HepG2 (cell line): ENCODE results near the gene PLD2. TPM values are rescaled to one million over a fixed set of nuclear protein-coding genes. Genes with fewer than 3 reads are reported as not detected.

ENCODE experiments used
- CCAR2 ChIP-seq: fragments of 200-400 bp; formaldehyde crosslinking; optimal IDR thresholded peaks from 2 replicates; pipeline ENCODE3; 2018; ENCODE audit warnings: low read depth, mild to moderate bottlenecking, low read length, moderate library complexity
- EED ChIP-seq: sonication (generic); formaldehyde crosslinking; IDR thresholded peaks from 2 replicates; pipeline ENCODE4 v1.5.0; 2020; ENCODE audit warnings: mild to moderate bottlenecking, missing genetic modification reagents
- HMGA1 ChIP-seq: sonication (generic); formaldehyde crosslinking; conservative IDR thresholded peaks from 2 replicates; pipeline ENCODE4 v1.4.0; 2020; ENCODE audit warnings: missing genetic modification reagents
- HNRNPK ChIP-seq: fragments of 200-400 bp; formaldehyde crosslinking; IDR thresholded peaks from 2 replicates; pipeline ENCODE4 v1.6.1; 2018; ENCODE audit warnings: low read length, low read depth, moderate library complexity, mild to moderate bottlenecking; ENCODE audit not compliant: poor library complexity, severe bottlenecking
- ISL2 ChIP-seq: sonication (generic); formaldehyde crosslinking; IDR thresholded peaks from 2 replicates; pipeline ENCODE4 v1.5.0; 2020; ENCODE audit warnings: missing genetic modification reagents
- KLF12 ChIP-seq: sonication (generic); formaldehyde crosslinking; IDR thresholded peaks from 2 replicates; pipeline ENCODE4 v1.4.0; 2020; ENCODE audit warnings: missing genetic modification reagents, borderline replicate concordance
- MEF2D ChIP-seq: sonication (generic); formaldehyde crosslinking; IDR thresholded peaks from 2 replicates; pipeline ENCODE4 v1.5.1; 2020; ENCODE audit warnings: mild to moderate bottlenecking, missing genetic modification reagents
- NFE2L1 ChIP-seq: sonication (generic); formaldehyde crosslinking; IDR thresholded peaks from 2 replicates; pipeline ENCODE4 v1.4.0; 2020; ENCODE audit warnings: missing genetic modification reagents, mild to moderate bottlenecking, borderline replicate concordance
- NFKB2 ChIP-seq: sonication (generic); formaldehyde crosslinking; IDR thresholded peaks from 2 replicates; pipeline ENCODE4 v1.4.0; 2020; ENCODE audit warnings: missing genetic modification reagents, borderline replicate concordance
- NFKBIZ ChIP-seq: IDR thresholded peaks from 2 replicates; pipeline ENCODE4 v1.6.1; 2018; ENCODE audit warnings: missing genetic modification reagents, missing compliant biosample characterization
- NFRKB ChIP-seq: fragments of 450-650 bp; IDR thresholded peaks from 2 replicates; pipeline ENCODE4 v1.6.1; 2017
- ZNF331 ChIP-seq: sonication (generic); formaldehyde crosslinking; IDR thresholded peaks from 2 replicates; pipeline ENCODE4 v1.4.0; 2020; ENCODE audit warnings: missing genetic modification reagents
- ZNF383 ChIP-seq: sonication (generic); formaldehyde crosslinking; IDR thresholded peaks from 2 replicates; pipeline ENCODE4 v1.4.0; 2020; ENCODE audit warnings: missing genetic modification reagents, mild to moderate bottlenecking, borderline replicate concordance
- ZNF44 ChIP-seq: sonication (generic); formaldehyde crosslinking; IDR thresholded peaks from 2 replicates; pipeline ENCODE4 v1.5.1; 2020; ENCODE audit warnings: mild to moderate bottlenecking, missing genetic modification reagents
- ZNF670 ChIP-seq: sonication (generic); formaldehyde crosslinking; IDR thresholded peaks from 2 replicates; pipeline ENCODE4 v1.8.0; 2022; ENCODE audit warnings: mild to moderate bottlenecking, missing genetic modification reagents, borderline replicate concordance
- ZNF792 ChIP-seq: IDR thresholded peaks from 2 replicates; pipeline ENCODE4 v1.6.1; 2016
- polyA plus RNA-seq, 8 experiments: library from polyadenylated mRNA; depleted of rRNA in 3 of 8; stranded (reverse) in 7 of 8; unstranded in 1 of 8; fragments of >200 nt; fragmentation: Illumina TruSeq in 4 of 8; extraction: Trizol in 4 of 8; gene quantifications; 2 replicates each; pipeline versions ENCODE4 v1.2.1 to v1.2.3, GENCODE V29; 2011 to 2016; ENCODE audit warnings: low read depth in 4 of 8, missing spikeins in 1 of 8, mixed read lengths in 1 of 8; ENCODE audit not compliant: insufficient read depth in 1 of 8
- total RNA-seq, 5 experiments: library from RNA; depleted of rRNA; stranded (reverse); fragments of >200 nt; fragmentation: Illumina TruSeq; extraction: Trizol; gene quantifications; 2 replicates each; pipeline ENCODE4 v1.2.3, GENCODE V29; 2016; ENCODE audit warnings: low read depth in 1 of 5
- TF ChIP-seq, protein P1 (sequence below): IDR thresholded peaks from 2 replicates; pipeline ENCODE4 v1.6.1; 2016; ENCODE audit warnings: mild to moderate bottlenecking
- TF ChIP-seq, protein P2 (sequence below): sonication (generic); formaldehyde crosslinking; IDR thresholded peaks from 2 replicates; pipeline ENCODE4 v1.5.0; 2020; ENCODE audit warnings: mild to moderate bottlenecking, missing genetic modification reagents
- TF ChIP-seq, protein P3 (sequence below), 2 experiments: sonication (generic) in 1 of 2; formaldehyde crosslinking in 1 of 2; IDR thresholded peaks; 2 replicates each; pipeline versions ENCODE4 v1.5.1 to v1.6.1; 2011 to 2020; ENCODE audit warnings: borderline replicate concordance in 1 of 2, low read depth in 1 of 2, low read length in 1 of 2, mild to moderate bottlenecking in 1 of 2, missing genetic modification reagents in 1 of 2, moderate library complexity in 1 of 2
- TF ChIP-seq, protein P4 (sequence below): IDR thresholded peaks from 2 replicates; pipeline ENCODE4 v1.6.1; 2018; ENCODE audit warnings: missing genetic modification reagents, mild to moderate bottlenecking, missing compliant biosample characterization
- TF ChIP-seq, protein P5 (sequence below): sonication (generic); formaldehyde crosslinking; IDR thresholded peaks from 2 replicates; pipeline ENCODE4 v1.5.0; 2020; ENCODE audit warnings: missing genetic modification reagents, mild to moderate bottlenecking, borderline replicate concordance

PLD2 gene
- total and polyA plus RNA-seq, 2 of the 13 experiments (the other 11 are each of a cell fraction or from before 2014, with no cell fraction given): 13.4 to 29.7 TPM

DNA sequence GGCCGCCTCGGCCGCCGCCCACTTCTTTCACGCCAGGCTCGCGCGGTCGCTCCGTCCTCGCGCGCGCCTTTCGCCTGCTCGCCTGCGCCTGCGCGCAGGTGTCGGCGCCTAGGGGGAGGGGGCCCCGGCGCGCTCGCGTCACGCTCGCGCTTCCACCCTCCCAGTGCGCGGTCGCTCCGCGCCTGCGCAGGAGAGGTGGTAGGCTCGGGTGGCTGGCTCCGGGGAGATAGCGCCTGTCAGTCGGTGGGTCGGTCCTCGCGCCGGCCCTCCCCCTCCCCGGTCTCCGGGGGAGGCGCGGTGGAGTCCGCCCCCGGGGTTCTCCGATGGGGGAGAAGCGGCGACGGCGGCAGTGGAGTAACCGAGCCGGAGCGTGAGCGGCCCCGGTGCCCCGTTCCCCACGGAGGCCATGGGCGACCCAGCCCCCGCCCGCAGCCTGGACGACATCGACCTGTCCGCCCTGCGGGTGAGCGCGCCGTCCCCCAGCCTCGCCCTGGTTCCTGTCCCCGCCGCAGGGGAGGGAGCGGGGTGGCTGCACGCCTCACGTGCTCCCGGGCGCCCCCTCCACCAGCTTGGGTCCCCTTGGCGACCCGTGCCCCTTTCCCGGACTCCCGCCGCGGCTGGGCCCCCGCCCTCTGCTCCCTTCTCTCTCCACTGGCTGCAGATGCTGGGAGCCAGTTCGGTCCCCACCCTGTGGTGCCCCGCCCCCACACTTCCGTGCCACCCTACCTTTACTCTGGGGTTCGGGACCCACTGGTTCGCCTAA lies 26.4 kb downstream of the PLD2 start, which contains the start of gene MINK1 (continued):
- TF ChIP-seq CCAR2: no peak
- peak; percentile 56; the same call in 1 of the 2 replicates for TF ChIP-seq KLF12 (CRISPR knock-in tag)
- peak; percentile 46 for TF ChIP-seq EED
- TF ChIP-seq, protein P1, sequence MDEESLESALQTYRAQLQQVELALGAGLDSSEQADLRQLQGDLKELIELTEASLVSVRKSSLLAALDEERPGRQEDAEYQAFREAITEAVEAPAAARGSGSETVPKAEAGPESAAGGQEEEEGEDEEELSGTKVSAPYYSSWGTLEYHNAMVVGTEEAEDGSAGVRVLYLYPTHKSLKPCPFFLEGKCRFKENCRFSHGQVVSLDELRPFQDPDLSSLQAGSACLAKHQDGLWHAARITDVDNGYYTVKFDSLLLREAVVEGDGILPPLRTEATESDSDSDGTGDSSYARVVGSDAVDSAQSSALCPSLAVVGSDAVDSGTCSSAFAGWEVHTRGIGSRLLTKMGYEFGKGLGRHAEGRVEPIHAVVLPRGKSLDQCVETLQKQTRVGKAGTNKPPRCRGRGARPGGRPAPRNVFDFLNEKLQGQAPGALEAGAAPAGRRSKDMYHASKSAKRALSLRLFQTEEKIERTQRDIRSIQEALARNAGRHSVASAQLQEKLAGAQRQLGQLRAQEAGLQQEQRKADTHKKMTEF: peak; percentile 81; the same call in 1 of the 2 replicates
- TF ChIP-seq, protein P2, sequence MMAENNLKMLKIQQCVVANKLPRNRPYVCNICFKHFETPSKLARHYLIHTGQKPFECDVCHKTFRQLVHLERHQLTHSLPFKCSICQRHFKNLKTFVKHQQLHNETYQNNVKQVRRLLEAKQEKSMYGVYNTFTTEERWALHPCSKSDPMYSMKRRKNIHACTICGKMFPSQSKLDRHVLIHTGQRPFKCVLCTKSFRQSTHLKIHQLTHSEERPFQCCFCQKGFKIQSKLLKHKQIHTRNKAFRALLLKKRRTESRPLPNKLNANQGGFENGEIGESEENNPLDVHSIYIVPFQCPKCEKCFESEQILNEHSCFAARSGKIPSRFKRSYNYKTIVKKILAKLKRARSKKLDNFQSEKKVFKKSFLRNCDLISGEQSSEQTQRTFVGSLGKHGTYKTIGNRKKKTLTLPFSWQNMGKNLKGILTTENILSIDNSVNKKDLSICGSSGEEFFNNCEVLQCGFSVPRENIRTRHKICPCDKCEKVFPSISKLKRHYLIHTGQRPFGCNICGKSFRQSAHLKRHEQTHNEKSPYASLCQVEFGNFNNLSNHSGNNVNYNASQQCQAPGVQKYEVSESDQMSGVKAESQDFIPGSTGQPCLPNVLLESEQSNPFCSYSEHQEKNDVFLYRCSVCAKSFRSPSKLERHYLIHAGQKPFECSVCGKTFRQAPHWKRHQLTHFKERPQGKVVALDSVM: peak; percentile 52; the same call in 1 of the 2 replicates
- 0 out of 2 replicates have a peak, but pooled peaks have one; percentile 35 for TF ChIP-seq ISL2
- peak; percentile 90; the same call in 1 of the 2 replicates for TF ChIP-seq ZNF383 (CRISPR knock-in tag)
- TF ChIP-seq, protein P3, sequence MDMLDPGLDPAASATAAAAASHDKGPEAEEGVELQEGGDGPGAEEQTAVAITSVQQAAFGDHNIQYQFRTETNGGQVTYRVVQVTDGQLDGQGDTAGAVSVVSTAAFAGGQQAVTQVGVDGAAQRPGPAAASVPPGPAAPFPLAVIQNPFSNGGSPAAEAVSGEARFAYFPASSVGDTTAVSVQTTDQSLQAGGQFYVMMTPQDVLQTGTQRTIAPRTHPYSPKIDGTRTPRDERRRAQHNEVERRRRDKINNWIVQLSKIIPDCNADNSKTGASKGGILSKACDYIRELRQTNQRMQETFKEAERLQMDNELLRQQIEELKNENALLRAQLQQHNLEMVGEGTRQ (IDR thresholded peaks at IDR 0.05; ENCODE audit: low read depth, low read length): no peak
- TF ChIP-seq, protein P3 (CRISPR knock-in tag; IDR thresholded peaks at IDR 0.05; ENCODE audit: borderline replicate concordance): no peak
- TF ChIP-seq, protein P4, sequence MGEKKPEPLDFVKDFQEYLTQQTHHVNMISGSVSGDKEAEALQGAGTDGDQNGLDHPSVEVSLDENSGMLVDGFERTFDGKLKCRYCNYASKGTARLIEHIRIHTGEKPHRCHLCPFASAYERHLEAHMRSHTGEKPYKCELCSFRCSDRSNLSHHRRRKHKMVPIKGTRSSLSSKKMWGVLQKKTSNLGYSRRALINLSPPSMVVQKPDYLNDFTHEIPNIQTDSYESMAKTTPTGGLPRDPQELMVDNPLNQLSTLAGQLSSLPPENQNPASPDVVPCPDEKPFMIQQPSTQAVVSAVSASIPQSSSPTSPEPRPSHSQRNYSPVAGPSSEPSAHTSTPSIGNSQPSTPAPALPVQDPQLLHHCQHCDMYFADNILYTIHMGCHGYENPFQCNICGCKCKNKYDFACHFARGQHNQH (CRISPR knock-in tag): no peak
- TF ChIP-seq NFKBIZ (CRISPR knock-in tag): no peak
- TF ChIP-seq NFRKB: no peak
- TF ChIP-seq, protein P5, sequence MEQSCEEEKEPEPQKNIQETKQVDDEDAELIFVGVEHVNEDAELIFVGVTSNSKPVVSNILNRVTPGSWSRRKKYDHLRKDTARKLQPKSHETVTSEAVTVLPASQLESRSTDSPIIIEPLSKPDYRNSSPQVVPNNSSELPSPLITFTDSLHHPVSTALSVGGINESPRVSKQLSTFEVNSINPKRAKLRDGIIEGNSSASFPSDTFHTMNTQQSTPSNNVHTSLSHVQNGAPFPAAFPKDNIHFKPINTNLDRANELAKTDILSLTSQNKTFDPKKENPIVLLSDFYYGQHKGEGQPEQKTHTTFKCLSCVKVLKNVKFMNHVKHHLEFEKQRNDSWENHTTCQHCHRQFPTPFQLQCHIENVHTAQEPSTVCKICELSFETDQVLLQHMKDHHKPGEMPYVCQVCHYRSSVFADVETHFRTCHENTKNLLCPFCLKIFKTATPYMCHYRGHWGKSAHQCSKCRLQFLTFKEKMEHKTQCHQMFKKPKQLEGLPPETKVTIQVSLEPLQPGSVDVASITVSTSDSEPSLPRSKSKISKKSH: peak; percentile 55; the same call in 1 of the 2 replicates
- no peak for TF ChIP-seq ZNF331
- TF ChIP-seq HMGA1 (CRISPR knock-in tag): no peak
- no peak for TF ChIP-seq MEF2D (CRISPR knock-in tag)
- TF ChIP-seq NFE2L1: no peak
- TF ChIP-seq ZNF670 (CRISPR knock-in tag): no peak
- TF ChIP-seq ZNF792 (CRISPR knock-in tag): no peak; the same call in 1 of the 2 replicates
- TF ChIP-seq ZNF44 (CRISPR knock-in tag): 0 out of 2 replicates have a peak, but pooled peaks have one; percentile 25
- peak; percentile 60; the same call in 1 of the 2 replicates for TF ChIP-seq NFKB2
- peak; percentile 51 for TF ChIP-seq HNRNPK
